GM21576 (cell line): Measurements from ENCODE around the gene GTF3C5.
"Not testable (repeated sequence)": the region's sequence is repeated elsewhere in the genome, so short reads cannot be mapped to it uniquely, and the experiment has no call there.

Source experiments
- ATAC-seq: cut with Tn5 transposase; IDR thresholded peaks from one replicate; pipeline ENCODE4 v1.9.1; 2021; ENCODE audit warnings: mild to moderate bottlenecking, moderate library complexity; ENCODE audit not compliant: unreplicated experiment

The GTF3C5 gene

GRCh38 chr9:133067006-133067405 lies 36.2 kb downstream of the GTF3C5 start:
- ATAC-seq = no peak

GRCh38 chr9:133067813-133068212 lies 37.0 kb downstream of the GTF3C5 start:
- no peak for ATAC-seq

GRCh38 chr9:133068431-133068830 lies 37.6 kb downstream of the GTF3C5 start:
- ATAC-seq = not testable (repeated sequence)

- not testable (repeated sequence) for ATAC-seq
These were observed 39.7 kb downstream of the GTF3C5 start for GRCh38 chr9:133070500-133070961.

- not testable (repeated sequence) for ATAC-seq
These were observed 40.2 kb downstream of the GTF3C5 start for GRCh38 chr9:133070985-133071384.

- ATAC-seq = no peak
These were observed 40.8 kb downstream of the GTF3C5 start for GRCh38 chr9:133071484-133072150.

GRCh38 chr9:133072210-133072609 lies 41.4 kb downstream of the GTF3C5 start:
- not testable (repeated sequence) for ATAC-seq

GRCh38 chr9:133073086-133074014 lies 42.6 kb downstream of the GTF3C5 start:
- no peak for ATAC-seq

GRCh38 chr9:133074111-133074651 lies 43.4 kb downstream of the GTF3C5 start:
- ATAC-seq = no peak

- no peak for ATAC-seq
These were observed 45.3 kb downstream of the GTF3C5 start for GRCh38 chr9:133075925-133076630.

GRCh38 chr9:133076691-133077090 lies 45.9 kb downstream of the GTF3C5 start:
- no peak for ATAC-seq

- no peak for ATAC-seq
These were observed 47.7 kb downstream of the GTF3C5 start for GRCh38 chr9:133078486-133078885.

GRCh38 chr9:133080161-133080560 lies 49.4 kb downstream of the GTF3C5 start:
- ATAC-seq = no peak

GRCh38 chr9:133080786-133081779 lies 50.3 kb downstream of the GTF3C5 start:
- ATAC-seq = not testable (repeated sequence)

- not testable (repeated sequence) for ATAC-seq
These were observed 51.3 kb downstream of the GTF3C5 start for GRCh38 chr9:133081957-133082644.

GRCh38 chr9:133083688-133084087 lies 52.9 kb downstream of the GTF3C5 start:
- ATAC-seq = not testable (repeated sequence)

- ATAC-seq = not testable (repeated sequence)
These were observed 55.5 kb downstream of the GTF3C5 start for GRCh38 chr9:133086212-133086860.

GRCh38 chr9:133086894-133087293 lies 56.1 kb downstream of the GTF3C5 start:
- ATAC-seq = no peak
